Prostate gland (tissue), 2 donors: ENCODE results near the gene SCIN.

ENCODE experiments used
- POLR2A ChIP-seq: fragments of 450-650 bp; IDR thresholded peaks from one replicate; pipeline ENCODE4 v1.6.1; 2016; ENCODE audit warnings: antibody characterized with exemption, mild to moderate bottlenecking
- POLR2AphosphoS5 ChIP-seq: sonication (generic); formaldehyde crosslinking; IDR thresholded peaks from one replicate; pipeline ENCODE4 v1.6.1; 2017; ENCODE audit warnings: antibody characterized with exemption
- TF ChIP-seq, protein P1 (sequence below), 4 experiments: fragments of 200-600 bp in 2 of 4; fragments of 450-650 bp in 2 of 4; sonication (generic) in 2 of 4; IDR thresholded peaks; 1 replicate in 3 of 4; 2 replicates in 1 of 4; pipeline ENCODE4 v1.5.1; 2016 to 2019; ENCODE audit warnings: antibody characterized with exemption in 4 of 4, mild to moderate bottlenecking in 2 of 4, moderate library complexity in 2 of 4

DNA sequence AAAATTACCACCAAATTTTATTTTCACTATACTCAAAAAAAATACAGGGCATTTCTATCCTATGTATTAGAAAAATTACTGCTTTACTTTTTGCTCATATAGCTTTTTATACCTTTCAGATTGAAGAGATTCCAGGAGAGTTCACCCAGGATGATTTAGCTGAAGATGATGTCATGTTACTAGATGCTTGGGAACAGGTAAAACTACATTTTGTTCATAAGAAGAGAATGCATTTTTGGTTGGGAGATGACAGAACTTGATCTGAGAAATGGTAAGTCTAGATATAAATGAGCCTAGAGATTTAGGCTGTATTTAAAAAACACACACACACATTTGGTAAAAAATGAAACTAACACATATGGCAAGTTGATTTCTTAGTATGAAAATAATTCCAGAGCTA lies 78.8 kb downstream of the SCIN start:
- TF ChIP-seq POLR2A = no peak
- TF ChIP-seq, protein P1, sequence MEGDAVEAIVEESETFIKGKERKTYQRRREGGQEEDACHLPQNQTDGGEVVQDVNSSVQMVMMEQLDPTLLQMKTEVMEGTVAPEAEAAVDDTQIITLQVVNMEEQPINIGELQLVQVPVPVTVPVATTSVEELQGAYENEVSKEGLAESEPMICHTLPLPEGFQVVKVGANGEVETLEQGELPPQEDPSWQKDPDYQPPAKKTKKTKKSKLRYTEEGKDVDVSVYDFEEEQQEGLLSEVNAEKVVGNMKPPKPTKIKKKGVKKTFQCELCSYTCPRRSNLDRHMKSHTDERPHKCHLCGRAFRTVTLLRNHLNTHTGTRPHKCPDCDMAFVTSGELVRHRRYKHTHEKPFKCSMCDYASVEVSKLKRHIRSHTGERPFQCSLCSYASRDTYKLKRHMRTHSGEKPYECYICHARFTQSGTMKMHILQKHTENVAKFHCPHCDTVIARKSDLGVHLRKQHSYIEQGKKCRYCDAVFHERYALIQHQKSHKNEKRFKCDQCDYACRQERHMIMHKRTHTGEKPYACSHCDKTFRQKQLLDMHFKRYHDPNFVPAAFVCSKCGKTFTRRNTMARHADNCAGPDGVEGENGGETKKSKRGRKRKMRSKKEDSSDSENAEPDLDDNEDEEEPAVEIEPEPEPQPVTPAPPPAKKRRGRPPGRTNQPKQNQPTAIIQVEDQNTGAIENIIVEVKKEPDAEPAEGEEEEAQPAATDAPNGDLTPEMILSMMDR (IDR thresholded peaks at IDR 0.05) = no peak
- no peak for TF ChIP-seq POLR2AphosphoS5
